Parathyroid adenoma (tissue), 2 donors: Measurements from ENCODE around the gene MIER3.

ENCODE experiments used
- H2AFZ ChIP-seq: fragments of 300-600 bp; sonication (generic); one replicate; pipeline ENCODE4 v1.7.0; 2017; ENCODE audit warnings: antibody characterized with exemption, mild to moderate bottlenecking
- H3K27ac ChIP-seq: fragments of 300-600 bp; sonication (generic); one replicate; pipeline ENCODE4 v1.7.0; 2017
- H3K27me3 ChIP-seq: fragments of 300-600 bp; sonication (generic); one replicate; pipeline ENCODE4 v1.7.0; 2017; ENCODE audit warnings: low read length; ENCODE audit not compliant: control insufficient read depth, insufficient read depth
- H3K36me3 ChIP-seq: fragments of 300-600 bp; sonication (generic); one replicate; pipeline ENCODE4 v1.7.0; 2017; ENCODE audit warnings: low read length; ENCODE audit not compliant: control insufficient read depth, insufficient read depth
- H3K4me1 ChIP-seq: fragments of 300-600 bp; sonication (generic); one replicate; pipeline ENCODE4 v1.7.0; 2017; ENCODE audit warnings: control low read depth
- H3K4me2 ChIP-seq: fragments of 300-600 bp; sonication (generic); one replicate; pipeline ENCODE4 v1.7.0; 2017; ENCODE audit warnings: low read length
- H3K4me3 ChIP-seq: fragments of 300-600 bp; sonication (generic); one replicate; pipeline ENCODE4 v1.7.0; 2017; ENCODE audit warnings: low read depth, low read length
- H3K79me2 ChIP-seq: fragments of 300-600 bp; sonication (generic); one replicate; pipeline ENCODE4 v1.7.0; 2017; ENCODE audit warnings: control low read depth
- H3K9ac ChIP-seq: fragments of 300-600 bp; sonication (generic); one replicate; pipeline ENCODE4 v1.7.0; 2017; ENCODE audit warnings: mild to moderate bottlenecking
- H3K9me3 ChIP-seq: fragments of 300-600 bp; sonication (generic); one replicate; pipeline ENCODE4 v1.7.0; 2017; ENCODE audit warnings: low read length; ENCODE audit not compliant: control insufficient read depth
- TF ChIP-seq, protein P1 (sequence below): fragments of 300-600 bp; sonication (generic); IDR thresholded peaks from one replicate; pipeline ENCODE4 v1.7.0; 2017; ENCODE audit warnings: antibody characterized with exemption, mild to moderate bottlenecking
- donor health status: primary hyperparathyroidism.

Gene MIER3

DNA sequence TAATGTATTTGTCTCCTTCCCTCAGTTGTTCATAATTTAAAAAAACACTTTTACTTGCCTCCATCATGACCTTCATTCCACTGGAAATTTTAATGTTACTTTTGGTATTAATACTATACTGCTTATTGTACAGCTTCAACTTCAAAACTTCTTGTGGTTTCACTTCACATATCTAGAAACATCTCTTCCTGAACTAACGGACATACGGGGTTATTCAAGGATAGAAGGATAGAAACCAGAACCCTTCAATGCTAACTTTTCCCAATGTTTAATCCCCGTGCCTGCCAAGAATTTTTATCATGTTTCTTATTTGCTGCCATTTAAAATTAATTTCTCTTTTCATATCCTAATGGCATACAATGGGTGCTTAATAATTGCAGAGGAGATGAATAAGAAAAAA lies 78.9 kb downstream of the MIER3 start:
- Histone ChIP-seq H3K4me3 (no peak overlapping the region), H3K4me1 (no peaks in the 10 kb centered on the region), H3K27me3 (no peaks in the 10 kb centered on the region), H3K9me3 (no peaks in the 10 kb centered on the region), H3K9ac (no peak overlapping the region), H3K27ac (no peak overlapping the region), H3K36me3 (no peaks in the 10 kb centered on the region), H3K4me2 (no peak overlapping the region), H2AFZ (no peak overlapping the region), H3K79me2 (no peaks in the 10 kb centered on the region)
- TF ChIP-seq, protein P1, sequence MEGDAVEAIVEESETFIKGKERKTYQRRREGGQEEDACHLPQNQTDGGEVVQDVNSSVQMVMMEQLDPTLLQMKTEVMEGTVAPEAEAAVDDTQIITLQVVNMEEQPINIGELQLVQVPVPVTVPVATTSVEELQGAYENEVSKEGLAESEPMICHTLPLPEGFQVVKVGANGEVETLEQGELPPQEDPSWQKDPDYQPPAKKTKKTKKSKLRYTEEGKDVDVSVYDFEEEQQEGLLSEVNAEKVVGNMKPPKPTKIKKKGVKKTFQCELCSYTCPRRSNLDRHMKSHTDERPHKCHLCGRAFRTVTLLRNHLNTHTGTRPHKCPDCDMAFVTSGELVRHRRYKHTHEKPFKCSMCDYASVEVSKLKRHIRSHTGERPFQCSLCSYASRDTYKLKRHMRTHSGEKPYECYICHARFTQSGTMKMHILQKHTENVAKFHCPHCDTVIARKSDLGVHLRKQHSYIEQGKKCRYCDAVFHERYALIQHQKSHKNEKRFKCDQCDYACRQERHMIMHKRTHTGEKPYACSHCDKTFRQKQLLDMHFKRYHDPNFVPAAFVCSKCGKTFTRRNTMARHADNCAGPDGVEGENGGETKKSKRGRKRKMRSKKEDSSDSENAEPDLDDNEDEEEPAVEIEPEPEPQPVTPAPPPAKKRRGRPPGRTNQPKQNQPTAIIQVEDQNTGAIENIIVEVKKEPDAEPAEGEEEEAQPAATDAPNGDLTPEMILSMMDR, result no peak

DNA sequence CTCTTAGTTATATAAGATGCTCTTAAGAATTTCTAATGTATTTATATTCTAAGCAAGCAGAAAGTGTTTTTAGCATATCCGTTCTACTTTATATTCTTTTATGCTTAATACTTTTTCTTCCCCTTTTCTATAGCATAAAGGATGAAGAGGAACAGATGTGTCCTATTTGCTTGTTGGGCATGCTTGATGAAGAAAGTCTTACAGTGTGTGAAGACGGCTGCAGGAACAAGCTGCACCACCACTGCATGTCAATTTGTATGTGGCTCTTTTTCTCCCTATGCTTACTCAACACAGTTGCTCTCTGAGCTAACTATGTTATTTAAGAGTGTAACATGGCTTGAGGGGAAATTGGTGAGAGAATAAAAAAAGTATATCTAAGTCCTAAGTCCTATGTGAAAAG lies 80.1 kb downstream of the MIER3 start:
- H3K36me3 ChIP-seq, result no peaks in the 10 kb centered on the region
- H3K27me3 ChIP-seq, result no peaks in the 10 kb centered on the region
- H3K27ac ChIP-seq, result no peak overlapping the region
- H3K9me3 ChIP-seq, result no peaks in the 10 kb centered on the region
- H3K79me2 ChIP-seq, result no peaks in the 10 kb centered on the region
- H3K4me3 ChIP-seq, result no peak overlapping the region
- H2AFZ ChIP-seq, result no peak overlapping the region
- H3K4me1 ChIP-seq, result no peaks in the 10 kb centered on the region
- TF ChIP-seq, protein P1, result no peak
- H3K4me2 ChIP-seq, result no peak overlapping the region
- H3K9ac ChIP-seq, result no peak overlapping the region
